Hepatocyte (in vitro differentiated cells): ENCODE data around the gene PRAMEF1.

Experiments
- CTCF ChIP-seq: fragments of 200-600 bp; sonication (generic); IDR thresholded peaks from 2 replicates; pipeline ENCODE4 v1.5.1; 2016; ENCODE audit warnings: antibody characterized with exemption, mild to moderate bottlenecking; ENCODE audit not compliant: poor library complexity
- EZH2 ChIP-seq: fragments of 200-600 bp; sonication (generic); IDR thresholded peaks from 2 replicates; pipeline ENCODE4 v1.6.1; 2016; ENCODE audit warnings: antibody characterized with exemption, mild to moderate bottlenecking, borderline replicate concordance
- EZH2phosphoT487 ChIP-seq: fragments of 200-600 bp; sonication (generic); IDR thresholded peaks from one replicate; pipeline ENCODE4 v1.6.1; 2018; ENCODE audit warnings: antibody characterized with exemption, mild to moderate bottlenecking, low read depth, moderate library complexity; ENCODE audit not compliant: unreplicated experiment, severe bottlenecking

- TF ChIP-seq CTCF (no peak), EZH2phosphoT487 (no peak), EZH2 (no peak)
Measured at GRCh38 chr1:12811409-12811784, 20.2 kb downstream of the PRAMEF1 start.
